ENCODE data around the gene FN1. TPM values are rescaled to one million over a fixed set of nuclear protein-coding genes. Genes with fewer than 3 reads are reported as not detected.

Gene FN1
- total RNA-seq, 1 donor from 2014 or later = 154 TPM

GRCh38 chr2:215407061-215407460 lies 28.8 kb downstream of the FN1 start:
- no peak for TF ChIP-seq CTCF (IDR thresholded peaks at IDR 0.05; ENCODE audit: borderline replicate concordance)
- Histone ChIP-seq H3K27me3 (ENCODE audit: low read depth) (no peaks in the 10 kb centered on the region), H3K36me3 (peaks cover 72% of the 10 kb centered on the region), H3K4me1 (no peaks in the 10 kb centered on the region), H3K27ac (replicated peaks) (no peak overlapping the region), H3K9me3 (replicated peaks) (no peaks in the 10 kb centered on the region), H3K4me3 (no peak overlapping the region)
- DNase-seq = no peak
- intact Hi-C loops (cut with micrococcal nuclease) = no loop called here

- Histone ChIP-seq H3K9me3 (replicated peaks) (no peaks in the 10 kb centered on the region), H3K4me3 (no peak overlapping the region), H3K27ac (replicated peaks) (no peak overlapping the region), H3K4me1 (no peaks in the 10 kb centered on the region), H3K36me3 (peaks cover 72% of the 10 kb centered on the region), H3K27me3 (ENCODE audit: low read depth) (no peaks in the 10 kb centered on the region)
- intact Hi-C loops (cut with micrococcal nuclease) = no loop called here
- no peak for DNase-seq
- no peak for TF ChIP-seq CTCF (IDR thresholded peaks at IDR 0.05; ENCODE audit: borderline replicate concordance)
These were observed 29.9 kb downstream of the FN1 start for GRCh38 chr2:215405722-215406581.

GRCh38 chr2:215404348-215405012 lies 31.4 kb downstream of the FN1 start:
- no peak for TF ChIP-seq CTCF (IDR thresholded peaks at IDR 0.05; ENCODE audit: borderline replicate concordance)

GRCh38 chr2:215403441-215404347 lies 32.2 kb downstream of the FN1 start:
- no peak for TF ChIP-seq CTCF (IDR thresholded peaks at IDR 0.05; ENCODE audit: borderline replicate concordance)
- intact Hi-C loops (cut with micrococcal nuclease) = no loop called here
- Histone ChIP-seq H3K4me3 (no peak overlapping the region), H3K27ac (replicated peaks) (no peak overlapping the region), H3K36me3 (peaks cover 66% of the 10 kb centered on the region), H3K4me1 (no peaks in the 10 kb centered on the region), H3K27me3 (ENCODE audit: low read depth) (no peaks in the 10 kb centered on the region), H3K9me3 (replicated peaks) (no peaks in the 10 kb centered on the region)
- DNase-seq = no peak

More at GRCh38 chr2:215404348-215405012, 31.4 kb downstream of the FN1 start:
- Histone ChIP-seq H3K36me3 (peaks cover 69% of the 10 kb centered on the region), H3K27ac (replicated peaks) (no peak overlapping the region), H3K9me3 (replicated peaks) (no peaks in the 10 kb centered on the region), H3K4me1 (no peaks in the 10 kb centered on the region), H3K4me3 (no peak overlapping the region), H3K27me3 (ENCODE audit: low read depth) (no peaks in the 10 kb centered on the region)
- DNase-seq = no peak
- intact Hi-C loops (cut with micrococcal nuclease) = no loop called here

- peaks cover 3% of the 10 kb centered on the region for H3K4me1 ChIP-seq
- no peak overlapping the region for H3K4me3 ChIP-seq
- no peaks in the 10 kb centered on the region for H3K9me3 ChIP-seq (replicated peaks)
- H3K27ac ChIP-seq (replicated peaks) = no peak overlapping the region
- no peaks in the 10 kb centered on the region for H3K27me3 ChIP-seq (ENCODE audit: low read depth)
- TF ChIP-seq CTCF (IDR thresholded peaks at IDR 0.05; ENCODE audit: borderline replicate concordance) = no peak
- intact Hi-C loops (cut with micrococcal nuclease) = no loop called here
- no peak for DNase-seq
- H3K36me3 ChIP-seq = peaks cover 59% of the 10 kb centered on the region
These were observed 33.9 kb downstream of the FN1 start for GRCh38 chr2:215401896-215402379.
